HG03039 (cell line): ENCODE results near the gene KIF26B.

Experiments used
- ATAC-seq: cut with Tn5 transposase; IDR thresholded peaks from one replicate; pipeline ENCODE4 v1.9.1; 2021; ENCODE audit warnings: mild to moderate bottlenecking, moderate library complexity; ENCODE audit not compliant: unreplicated experiment

The KIF26B gene

DNA sequence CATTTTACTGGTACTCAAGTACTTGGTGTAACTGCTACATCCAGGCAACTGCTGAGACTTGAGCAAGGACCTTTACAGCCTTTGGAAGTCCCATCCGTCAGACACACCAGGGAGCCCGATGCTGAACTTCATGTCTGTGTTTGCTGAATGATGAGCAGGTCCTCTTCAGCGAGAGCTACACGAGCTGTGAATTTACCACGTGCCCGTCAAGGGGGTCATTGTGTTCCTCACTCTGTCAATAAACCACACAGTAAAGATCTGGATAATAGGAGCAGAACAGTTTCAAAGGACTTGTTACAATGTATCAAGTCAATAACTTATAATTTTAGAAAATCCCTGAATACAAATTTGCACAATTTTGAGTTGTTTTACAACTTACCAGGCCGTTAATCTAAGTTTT lies 427.2 kb downstream of the KIF26B start:
- no peak for ATAC-seq

DNA sequence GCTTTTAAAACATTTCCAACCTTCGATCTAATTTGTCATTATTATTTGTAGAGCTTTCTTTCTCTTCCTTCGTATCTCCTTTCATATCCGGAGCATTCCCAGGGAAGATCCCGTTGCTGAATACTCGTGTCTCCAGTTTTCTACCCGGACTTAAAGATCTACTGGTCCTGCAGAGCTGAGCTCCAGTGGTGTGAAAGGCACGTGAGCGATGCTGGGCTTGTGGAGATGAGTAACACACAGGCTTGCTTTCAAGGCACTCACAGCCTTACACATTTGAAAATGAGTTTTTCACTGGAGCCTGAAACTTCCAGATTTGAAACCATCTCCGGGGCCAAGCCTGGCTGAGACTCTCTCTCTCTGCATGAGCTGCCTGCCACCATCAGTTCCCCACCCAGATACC lies 428.3 kb downstream of the KIF26B start:
- no peak for ATAC-seq

DNA sequence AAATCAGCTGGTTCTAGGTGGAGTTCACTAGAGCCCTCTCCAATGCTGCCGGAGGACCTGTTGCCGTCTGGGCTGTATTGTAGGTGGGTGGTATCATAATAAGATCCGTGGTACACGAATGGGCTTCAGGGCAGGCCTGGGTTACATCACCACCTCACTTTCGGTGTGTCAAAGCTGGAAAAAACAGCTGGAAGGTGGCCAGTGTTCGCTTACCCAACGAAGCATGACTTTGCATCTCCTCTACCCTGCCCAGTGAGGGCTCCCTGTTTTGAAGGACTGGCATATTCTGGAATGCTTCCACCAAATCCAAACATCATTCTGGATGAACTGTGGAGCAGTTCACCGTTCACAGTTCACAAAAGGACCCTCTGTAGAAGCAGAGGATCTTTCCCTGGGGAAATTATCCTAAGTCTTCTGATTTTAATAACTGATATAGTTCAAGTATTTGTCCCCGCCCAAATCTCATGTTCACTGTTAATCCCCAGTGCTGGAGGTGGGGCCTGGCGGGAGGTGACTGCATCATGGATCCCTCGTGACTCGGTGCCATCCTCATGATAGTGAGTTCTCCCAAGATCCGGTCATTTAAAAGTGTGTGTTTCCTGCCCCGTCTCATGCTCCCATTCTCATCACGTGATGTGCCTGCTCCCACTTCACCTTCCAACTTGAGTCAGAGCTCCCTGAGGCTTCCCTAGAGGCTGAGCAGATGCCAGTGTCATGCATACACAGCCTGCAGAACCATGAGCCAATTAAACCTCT lies 429.0 kb downstream of the KIF26B start:
- ATAC-seq, result no peak

DNA sequence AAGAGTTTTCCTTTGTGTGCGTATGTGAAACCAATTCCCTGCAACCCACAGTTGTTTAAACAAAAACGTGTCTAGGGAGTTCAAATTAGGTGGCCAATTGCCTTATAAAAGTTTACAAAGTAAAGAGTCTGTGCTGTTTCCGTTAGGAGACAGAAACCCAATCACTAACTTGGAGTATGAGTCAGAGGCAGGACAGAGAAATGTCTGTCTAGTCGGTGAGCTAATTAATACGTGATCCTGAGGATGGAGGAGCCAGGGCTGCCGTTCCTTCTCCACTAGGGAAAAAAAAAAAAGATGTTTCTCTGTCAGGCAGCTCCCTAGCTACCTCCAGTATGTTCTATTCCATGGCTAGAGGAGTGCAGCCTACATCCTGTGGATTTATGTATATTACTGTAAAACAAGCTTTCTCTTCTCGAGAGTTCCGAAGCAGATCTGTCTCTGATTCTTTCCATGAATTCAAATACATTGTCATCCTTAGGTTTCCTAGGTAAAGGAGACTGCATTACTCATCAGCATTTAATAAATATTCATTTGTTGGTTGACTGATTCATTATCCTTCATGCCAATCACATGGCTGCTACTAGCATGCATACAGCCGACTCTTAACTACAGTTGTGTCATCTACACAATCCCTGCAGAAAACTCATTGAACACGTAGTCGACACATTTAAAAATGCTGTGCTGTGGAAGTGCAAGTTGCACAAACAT lies 430.6 kb downstream of the KIF26B start:
- ATAC-seq, result no peak

DNA sequence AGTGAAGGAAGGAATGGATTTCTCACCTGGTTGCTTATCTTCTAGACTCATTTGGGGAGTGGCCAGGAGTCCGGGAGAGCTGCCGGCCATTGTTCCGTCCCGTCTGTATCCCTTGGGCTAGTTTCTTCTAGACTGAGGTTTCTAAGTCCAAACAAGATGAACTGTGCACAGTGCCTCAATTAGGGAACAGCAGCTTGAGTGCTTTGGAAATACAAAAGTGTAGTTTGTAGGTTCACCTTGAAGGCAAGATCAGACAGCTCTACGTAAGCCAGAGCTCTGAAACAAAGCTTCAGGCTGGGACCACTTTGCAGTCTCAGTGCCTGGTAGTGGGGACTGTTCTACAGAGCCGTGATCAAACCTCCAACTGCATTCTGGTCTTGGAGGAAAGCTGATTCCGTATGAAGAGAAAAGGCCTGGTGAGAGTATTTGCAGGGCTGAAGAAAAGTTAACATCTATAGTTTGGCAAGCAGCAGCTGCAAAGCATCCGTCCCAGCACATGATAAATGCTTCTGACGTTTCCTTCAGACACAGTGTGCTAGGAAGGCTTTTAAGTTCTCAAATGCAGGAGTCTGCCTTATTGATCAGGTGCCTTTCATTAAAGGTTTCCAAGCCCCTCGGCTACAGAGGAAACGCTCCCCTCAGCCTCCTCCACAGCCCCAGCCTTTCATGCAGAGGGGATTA lies 432.8 kb downstream of the KIF26B start:
- no peak for ATAC-seq

DNA sequence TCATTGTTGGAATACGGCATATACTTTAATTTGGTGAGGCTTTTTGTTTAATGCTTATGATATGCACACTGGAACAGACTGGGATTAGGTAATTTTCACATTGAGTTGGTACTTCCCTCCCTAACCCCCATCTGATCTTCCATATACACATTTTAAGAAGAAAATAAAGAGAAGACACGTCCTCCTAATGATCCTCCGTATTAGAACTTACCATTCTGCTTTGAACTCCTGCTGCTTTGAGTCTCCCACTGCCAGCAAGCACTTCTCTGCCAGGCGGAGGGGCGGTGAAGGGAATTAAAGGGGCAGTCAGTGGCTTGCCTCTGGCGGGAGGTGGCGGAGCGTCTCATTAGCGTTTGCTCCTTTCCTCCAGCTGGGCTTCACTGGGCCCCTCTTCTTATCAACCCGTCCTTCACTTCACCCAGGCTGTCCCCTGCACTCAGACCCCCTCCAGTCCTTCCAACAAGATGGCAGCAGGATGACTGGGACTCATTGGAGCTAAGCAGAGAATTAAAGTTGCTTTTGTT lies 433.4 kb downstream of the KIF26B start:
- no peak for ATAC-seq

DNA sequence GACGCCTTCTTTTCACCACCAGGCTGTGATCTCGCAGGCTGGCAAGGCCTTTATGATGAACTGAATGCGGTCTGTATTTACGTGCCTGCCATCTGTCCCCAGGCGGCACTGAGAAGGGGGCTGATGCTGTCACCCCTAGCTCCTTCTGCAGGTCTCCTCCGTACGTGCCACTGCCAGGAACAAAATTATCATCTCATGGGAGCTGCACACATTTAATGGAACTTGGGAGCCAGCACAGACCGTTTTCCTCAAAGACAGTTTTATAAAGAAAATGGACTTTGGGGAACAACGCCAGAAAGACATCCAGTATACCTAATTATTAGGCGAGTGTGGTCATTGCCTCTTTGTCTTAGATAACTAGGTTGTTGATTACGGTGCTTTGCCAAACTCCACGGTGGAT lies 434.5 kb downstream of the KIF26B start:
- no peak for ATAC-seq

DNA sequence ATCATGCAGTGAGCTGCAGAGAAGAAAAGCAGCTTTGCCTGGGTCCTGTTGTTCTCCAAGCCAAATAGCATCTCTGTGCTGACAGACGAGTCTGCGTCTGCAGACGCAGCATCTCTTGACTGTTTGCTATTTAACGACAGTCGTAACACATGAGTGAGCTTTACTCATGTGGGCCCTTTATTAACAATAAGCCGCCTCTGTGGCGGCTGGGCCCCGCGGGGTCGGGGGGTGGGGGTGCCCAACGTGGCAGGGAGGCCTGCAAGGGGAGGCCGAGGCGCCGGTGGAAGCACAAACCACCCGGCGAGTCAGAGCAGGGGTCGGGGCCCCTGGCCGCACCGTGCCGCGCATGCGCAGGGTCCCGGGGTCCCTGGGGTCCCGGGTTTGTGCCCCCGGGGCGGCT lies 435.1 kb downstream of the KIF26B start:
- no peak for ATAC-seq

DNA sequence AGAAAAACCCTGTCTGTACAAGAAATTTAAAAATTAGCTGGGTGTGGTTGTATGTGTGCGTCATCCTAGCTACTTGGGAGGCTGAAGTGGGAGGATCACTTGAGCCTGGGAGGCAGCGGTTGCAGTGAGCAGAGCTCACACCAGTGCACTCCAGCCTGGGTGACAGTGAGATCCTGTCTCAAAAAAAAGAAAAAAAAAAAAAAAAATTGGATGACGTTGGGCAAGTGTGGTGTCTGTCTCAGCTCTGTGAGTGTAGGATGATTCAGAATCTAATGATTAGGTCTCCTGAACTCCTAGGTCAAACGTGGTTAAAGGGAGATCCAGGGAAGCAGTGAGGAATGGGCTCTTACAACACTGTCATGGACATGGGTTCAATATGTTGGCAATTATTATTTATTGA lies 435.9 kb downstream of the KIF26B start:
- no peak for ATAC-seq

DNA sequence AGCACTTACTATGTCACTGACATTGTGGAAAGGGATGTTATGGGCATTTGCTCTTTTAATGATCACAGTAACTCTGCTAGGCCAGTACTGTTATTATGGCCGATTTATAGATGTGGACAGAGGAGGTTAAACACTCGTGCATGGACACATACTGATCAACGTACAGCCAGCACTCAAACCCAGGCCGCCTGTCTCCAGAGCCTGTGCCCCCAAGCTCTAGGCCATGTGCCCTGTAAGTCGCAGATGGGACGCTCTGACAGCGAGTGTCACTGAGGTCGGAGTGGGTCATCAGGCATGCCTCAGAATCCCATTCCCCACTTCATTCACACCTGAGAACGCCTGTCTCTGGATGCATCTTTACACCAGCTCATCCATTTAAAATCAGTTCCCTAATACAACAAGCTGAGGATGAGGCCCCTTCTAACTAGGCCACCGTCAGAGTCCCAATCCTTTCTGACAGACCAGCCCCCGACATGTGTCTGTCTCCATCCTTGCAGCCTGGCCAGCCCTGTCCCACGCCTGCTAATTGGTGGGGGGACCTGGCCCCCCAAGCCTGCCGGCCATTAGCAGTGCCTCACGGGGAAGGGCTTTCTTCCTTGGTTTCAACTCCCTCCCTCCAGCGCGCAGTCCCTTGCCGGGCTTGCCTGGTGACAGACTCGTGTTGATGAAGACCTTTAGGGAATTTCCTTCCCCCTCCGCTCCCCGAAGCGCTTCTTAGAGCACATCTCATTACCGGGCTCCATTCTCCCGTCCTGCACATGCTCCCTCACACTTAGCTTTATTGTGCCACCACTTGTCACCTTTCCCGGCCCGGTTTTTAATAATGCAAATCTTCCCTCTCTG lies 436.8 kb downstream of the KIF26B start:
- no peak for ATAC-seq

DNA sequence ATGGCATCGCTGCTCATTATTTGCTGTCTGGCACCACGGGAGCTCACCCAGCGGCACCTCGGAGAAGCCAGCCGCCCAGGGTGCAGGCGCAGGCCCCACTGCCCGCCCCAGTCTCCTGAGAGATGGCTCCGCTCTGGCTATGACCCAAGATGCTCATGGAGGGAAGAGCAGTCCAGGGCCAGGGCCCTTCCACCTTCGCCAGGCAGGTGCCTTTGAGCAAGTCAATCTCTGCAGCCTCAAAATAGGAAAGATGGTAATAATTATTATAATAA lies 437.3 kb downstream of the KIF26B start:
- no peak for ATAC-seq

DNA sequence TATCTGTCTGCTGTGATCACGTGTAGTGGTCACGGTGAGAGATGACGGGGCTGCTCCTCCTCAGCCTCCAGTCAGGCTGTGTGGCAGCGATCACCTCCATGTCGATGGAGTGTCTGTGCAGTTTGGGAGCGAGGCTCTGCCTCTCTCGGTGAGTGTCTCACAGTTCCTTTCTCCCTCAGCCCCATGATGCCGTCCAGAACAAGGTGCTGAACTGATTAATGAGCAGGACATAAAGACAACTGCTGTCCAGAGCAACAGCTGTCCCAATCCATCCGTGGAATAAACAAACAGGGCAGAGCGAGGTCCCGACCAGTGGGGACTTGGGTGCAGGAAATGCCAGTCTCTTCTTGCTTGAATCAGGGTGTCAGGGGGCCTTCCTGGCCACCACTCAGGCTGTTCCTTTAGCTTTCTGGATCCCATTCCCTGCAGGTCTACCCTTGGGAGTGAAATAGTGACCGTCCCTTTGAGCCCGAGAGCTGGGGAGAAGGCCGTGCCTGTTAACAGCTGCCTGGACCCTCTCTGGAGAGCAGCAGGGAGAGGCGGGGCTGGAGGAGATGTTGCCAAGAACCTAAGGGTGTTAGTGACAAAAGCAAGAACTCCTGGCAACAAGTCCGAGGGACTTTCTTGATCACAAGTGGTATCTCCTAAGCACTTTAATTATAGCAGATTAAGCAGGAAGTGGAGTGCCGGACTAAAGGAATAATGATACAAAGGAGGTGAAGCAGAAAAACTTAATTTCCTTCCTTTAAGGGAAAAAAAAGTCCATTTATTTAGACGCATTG lies 443.9 kb downstream of the KIF26B start:
- no peak for ATAC-seq

DNA sequence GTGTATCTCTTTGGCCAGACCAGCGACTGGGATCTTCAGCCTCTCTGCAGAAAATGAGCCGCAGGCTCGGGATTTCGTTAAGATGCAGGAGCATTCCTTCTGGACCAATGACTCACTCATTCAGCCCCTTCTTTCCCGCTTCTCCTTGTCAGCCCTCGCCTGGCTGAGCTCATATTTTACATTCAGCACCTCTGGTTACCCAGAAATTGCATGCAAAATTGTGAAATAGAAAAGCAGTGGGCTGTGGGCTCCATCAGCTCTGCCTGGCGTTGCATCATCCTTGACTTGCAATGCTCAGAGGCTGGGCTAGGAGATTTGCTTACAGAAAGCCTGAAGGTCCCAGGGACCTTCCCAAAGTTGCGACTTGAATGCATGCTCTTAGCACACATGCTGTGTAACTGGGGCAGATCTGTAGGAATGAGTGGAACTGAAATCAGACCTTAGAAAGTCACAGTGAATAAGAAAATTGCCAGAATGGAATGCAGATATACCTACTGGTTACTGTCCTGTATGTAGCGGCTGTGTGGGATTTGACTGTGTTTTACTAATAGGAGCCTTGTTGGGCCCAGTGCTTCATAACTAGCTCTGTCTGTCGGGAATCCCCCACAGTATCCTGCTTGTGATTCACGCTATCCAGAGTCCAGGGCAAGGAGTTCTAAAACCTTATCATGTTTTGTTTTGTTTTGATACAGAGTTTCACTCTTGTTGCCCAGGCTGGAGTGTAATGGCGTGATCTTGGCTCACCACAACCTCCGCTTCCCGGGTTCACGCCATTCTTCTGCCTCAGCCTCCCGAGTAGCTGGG lies 444.8 kb downstream of the KIF26B start:
- ATAC-seq, result peak; percentile 70

DNA sequence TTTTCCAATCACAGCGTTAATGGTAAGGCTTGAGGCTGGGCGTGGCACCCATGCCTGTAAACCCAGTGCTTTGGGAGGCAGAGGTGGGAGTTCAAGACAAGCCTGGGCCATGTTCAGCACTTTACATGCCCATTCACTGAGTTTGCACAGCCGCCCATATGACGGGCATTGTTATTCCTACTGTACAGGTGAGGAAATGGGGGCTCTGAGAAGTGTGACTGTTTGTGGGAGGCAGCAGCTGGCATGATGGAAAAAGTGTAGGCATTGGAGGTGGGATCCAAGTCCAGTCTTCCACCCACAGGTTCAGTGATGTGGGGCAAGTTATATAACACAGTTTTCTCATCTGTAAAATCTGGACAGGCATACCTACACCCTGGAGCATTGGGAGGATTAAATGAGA lies 445.9 kb downstream of the KIF26B start:
- ATAC-seq, result no peak

DNA sequence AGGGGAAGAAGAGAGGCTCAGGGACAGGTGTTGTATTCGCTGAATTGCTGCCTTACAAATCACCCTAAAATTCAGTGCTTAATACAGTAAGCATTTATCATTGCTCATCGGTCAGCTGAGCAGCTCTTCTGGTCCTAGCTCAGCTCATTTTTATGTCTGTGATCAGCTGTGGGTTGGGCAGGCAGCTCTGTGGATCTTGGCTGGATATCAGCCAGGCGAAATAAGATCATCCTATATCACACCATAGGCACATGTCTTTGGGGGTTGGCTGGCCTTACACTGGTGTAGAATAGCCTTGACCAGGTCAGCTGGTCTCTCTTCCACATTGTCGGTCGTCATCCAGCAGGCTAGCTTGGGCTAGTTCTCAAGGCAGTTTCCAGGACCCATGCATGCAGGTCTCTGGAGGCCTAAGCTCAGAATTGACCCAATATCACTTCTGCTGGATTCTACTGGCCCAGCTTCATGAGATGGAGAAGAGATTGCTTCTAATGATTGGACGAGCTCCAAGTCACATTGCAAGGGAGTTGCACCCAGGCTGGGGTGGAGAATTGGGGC lies 448.6 kb downstream of the KIF26B start:
- ATAC-seq, result no peak

DNA sequence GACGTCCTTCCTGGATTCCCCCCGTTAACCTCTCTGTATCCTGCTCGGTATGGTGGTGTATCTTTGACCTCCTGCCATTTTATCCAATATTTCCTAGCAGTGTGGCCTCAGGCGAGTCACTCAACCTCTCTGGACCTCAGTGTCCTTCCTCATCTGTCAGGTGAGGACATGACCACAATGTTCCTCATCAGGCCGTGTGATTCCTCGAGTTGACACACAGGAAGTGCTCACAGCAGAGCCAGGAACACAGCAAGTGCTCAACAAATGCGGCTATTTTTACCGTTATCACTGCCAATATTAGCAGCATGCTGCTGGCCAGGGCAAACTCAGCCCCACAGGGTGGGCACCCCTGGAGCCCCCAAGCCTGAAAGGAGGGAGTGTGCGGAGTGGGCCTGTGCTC lies 450.2 kb downstream of the KIF26B start:
- ATAC-seq, result no peak

DNA sequence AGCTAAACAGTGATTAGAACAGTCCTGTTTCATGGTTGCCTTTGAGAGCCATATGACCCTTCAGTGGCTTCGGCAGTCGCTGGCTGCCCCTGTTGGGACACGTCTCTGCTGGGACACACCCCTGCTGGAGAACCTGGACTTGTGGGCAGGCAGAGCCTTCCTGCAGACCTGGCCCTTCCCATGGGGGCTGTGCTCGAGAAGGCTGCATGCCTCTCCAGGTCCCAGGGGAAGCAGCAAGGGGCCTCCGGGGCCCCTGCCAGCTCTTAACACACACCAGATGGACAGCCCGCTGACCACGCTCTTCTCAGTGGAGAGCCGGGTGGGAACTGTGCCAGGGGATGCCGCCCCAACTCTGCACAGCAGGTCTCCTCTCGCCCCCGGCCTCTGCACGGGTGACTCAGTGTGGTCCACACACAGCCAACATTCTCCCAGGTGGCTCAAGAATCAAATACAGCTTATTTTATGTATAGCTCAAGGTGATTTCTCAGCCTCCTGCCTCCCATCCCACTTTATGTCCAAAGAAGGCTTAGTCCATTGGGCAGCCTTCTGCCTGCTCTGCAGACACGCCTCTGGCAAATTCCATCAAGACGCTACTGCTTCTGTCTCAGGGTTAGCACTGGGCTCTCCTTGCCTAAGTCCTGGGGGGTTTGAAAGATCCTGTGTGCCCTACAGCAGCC lies 450.8 kb downstream of the KIF26B start:
- no peak for ATAC-seq

DNA sequence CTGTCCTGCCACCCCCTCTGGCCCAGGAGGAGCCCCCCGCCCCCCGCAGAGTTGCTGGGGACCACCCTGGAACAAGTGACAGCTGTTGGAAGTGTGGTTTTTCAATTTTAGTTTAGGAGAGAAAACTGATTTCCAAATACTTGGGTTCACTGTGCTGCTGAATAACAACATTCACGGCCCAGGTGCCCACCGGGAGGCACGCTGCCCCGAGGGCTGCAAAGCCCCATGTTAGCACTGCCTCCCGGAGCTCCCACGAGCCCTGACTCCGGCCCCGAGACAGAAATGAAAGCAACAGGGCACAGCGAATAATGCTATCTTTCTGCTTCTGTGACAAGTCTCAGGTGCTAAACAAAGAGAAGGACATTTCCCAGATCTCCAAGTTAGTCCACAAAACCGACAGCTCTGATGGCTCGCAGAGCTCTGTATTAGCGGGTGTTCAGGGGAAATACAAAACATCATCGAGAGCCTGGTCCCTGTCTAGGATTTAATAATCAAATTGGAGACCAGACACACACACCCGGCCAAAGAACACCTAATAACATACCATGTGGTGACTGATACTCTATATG lies 451.5 kb downstream of the KIF26B start:
- no peak for ATAC-seq
